ENCODE data around the gene LDAH. TPM values are rescaled to one million over a fixed set of nuclear protein-coding genes. Genes with fewer than 3 reads are reported as not detected.

LDAH gene
- total and polyA plus RNA-seq, 10 of the 15 experiments (the other 5 are each of a cell fraction or from before 2014, with no cell fraction given) = 17.9 to 44.7 (median 30.0) TPM

DNA sequence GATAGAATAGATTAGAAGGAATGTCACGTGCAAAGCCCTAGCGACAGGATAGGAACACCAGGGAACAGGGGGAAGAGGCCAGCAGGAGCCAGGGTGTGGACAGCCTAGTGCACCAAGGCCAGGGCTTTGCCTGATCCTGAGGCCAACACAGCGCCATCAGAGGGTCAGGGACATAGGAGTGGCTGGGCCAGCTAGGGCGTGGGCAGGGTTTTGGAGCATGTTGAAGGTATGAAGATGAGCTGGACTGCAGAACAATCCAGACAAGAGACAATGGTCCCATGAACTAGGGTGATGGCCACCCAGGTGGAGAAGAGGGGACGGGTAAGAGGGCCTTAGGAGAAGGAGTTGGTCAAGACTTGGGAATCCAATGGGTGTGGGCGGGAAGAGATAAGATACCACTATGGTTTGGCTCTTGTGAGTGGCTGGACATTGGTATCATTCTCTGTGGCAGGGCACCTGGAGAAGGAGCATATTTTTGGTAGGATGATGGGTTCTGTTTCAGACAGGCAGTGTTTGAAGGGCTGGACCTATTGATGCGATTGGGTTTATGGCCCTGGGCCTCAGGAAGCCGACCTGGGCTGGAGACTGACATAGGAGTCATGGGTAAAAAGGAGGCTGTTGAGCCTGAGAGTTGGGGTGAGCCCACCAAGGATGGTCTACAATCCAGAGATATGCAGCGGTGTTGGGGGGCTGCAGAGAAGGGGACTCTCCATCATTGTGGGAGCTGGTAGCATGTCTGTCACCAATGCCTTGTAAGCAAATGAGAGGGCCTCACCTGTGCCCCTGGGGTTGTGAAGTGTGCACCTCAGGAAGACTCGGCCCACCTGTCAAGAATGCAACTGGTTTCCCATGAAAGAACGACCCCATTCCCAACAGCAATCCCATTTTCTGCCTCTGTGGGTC lies 170.0 kb downstream of the LDAH start:
- Histone ChIP-seq H4K20me1 (ENCODE audit: control insufficient read depth, insufficient read depth) (no peaks in the 10 kb centered on the region), H3K4me3 (no peak overlapping the region), H3K9ac (ENCODE audit: control insufficient read depth, insufficient read depth, low read length) (no peak overlapping the region), H3K4me2 (ENCODE audit: control insufficient read depth, insufficient read depth) (no peak overlapping the region), H3K36me3 (ENCODE audit: control insufficient read depth in 2 of 2, insufficient read depth in 2 of 2, low read length in 1 of 2) (no peaks in the 10 kb centered on the region), H3K27me3 (replicated peaks in 1 of 2; ENCODE audit: control insufficient read depth in 2 of 2, insufficient read depth in 2 of 2, low read length in 1 of 2) (peaks cover 0 to 1% of the 10 kb centered on the region in 2 experiments; a peak in 1 of 4 replicates), H2AFZ (ENCODE audit: control insufficient read depth, low read depth, low read length) (no peak overlapping the region), H3K79me2 (ENCODE audit: control insufficient read depth, insufficient read depth, low read length) (no peaks in the 10 kb centered on the region), H3K4me1 (ENCODE audit: control insufficient read depth, insufficient read depth, low read length) (peaks cover 4% of the 10 kb centered on the region), H3K9me3 (replicated peaks; ENCODE audit: control insufficient read depth, insufficient read depth, low read length) (no peaks in the 10 kb centered on the region), H3K27ac (ENCODE audit: control insufficient read depth, insufficient read depth) (no peak overlapping the region)
- no peak for DNase-seq (ENCODE audit: low read depth, low spot score)
- FAIRE-seq = no peak
- in situ Hi-C loops (cut with MboI) = loop anchor here (25.0 kb wide), 1 partner anchor 459 kb away; the partner anchor contains the start of gene TDRD15
- ChIA-PET CTCF (interaction anchor here (1.5 to 5.0 kb wide), 5 partner anchors 8 to 229 kb away, joined by 7 to 44 read pairs (median 28); no protein-coding TSS in a partner anchor), POLR2A (no interaction called here), SMC1A (ENCODE audit: uncharacterized antibody, unreplicated experiment) (interaction anchor here (3.3 kb wide), 1 partner anchor 207 kb away, joined by 22 read pairs; the partner anchor contains the start of gene RHOB), RAD21 (ENCODE audit: unreplicated experiment) (no interaction called here)
- 53% methylated on average over 11 of the region's 11 CpGs for WGBS (ENCODE audit: insufficient coverage, insufficient replicate concordance, low lambda C conversion rate, missing lambda C conversion rate)
- no TSS peak for BruUV-seq (replicated peaks)
- intact Hi-C loops (cut with micrococcal nuclease; ENCODE audit: unreplicated experiment) = no loop called here
- no peak for TF ChIP-seq FOS (IDR thresholded peaks at IDR 0.05; ENCODE audit: borderline replicate concordance, extremely low read depth, insufficient read length)
- no peak for TF ChIP-seq YBX1 (IDR thresholded peaks at IDR 0.05)
- TF ChIP-seq BHLHE40 (IDR thresholded peaks at IDR 0.05; ENCODE audit: borderline replicate concordance in 1 of 2, low read depth in 2 of 2, low read length in 1 of 2) = no peak
- TF ChIP-seq SMARCA5 (IDR thresholded peaks at IDR 0.05) = no peak
- TF ChIP-seq SRF (IDR thresholded peaks at IDR 0.05; ENCODE audit: low read depth in 2 of 2, low read length in 2 of 2) = no peak
- no peak for TF ChIP-seq LARP7 (IDR thresholded peaks at IDR 0.05)
- TF ChIP-seq JUND (IDR thresholded peaks at IDR 0.05; ENCODE audit: low read depth, low read length) = no peak
- TF ChIP-seq SREBF1 (IDR thresholded peaks at IDR 0.05; ENCODE audit: low read length) = no peak
- TF ChIP-seq, protein P1, sequence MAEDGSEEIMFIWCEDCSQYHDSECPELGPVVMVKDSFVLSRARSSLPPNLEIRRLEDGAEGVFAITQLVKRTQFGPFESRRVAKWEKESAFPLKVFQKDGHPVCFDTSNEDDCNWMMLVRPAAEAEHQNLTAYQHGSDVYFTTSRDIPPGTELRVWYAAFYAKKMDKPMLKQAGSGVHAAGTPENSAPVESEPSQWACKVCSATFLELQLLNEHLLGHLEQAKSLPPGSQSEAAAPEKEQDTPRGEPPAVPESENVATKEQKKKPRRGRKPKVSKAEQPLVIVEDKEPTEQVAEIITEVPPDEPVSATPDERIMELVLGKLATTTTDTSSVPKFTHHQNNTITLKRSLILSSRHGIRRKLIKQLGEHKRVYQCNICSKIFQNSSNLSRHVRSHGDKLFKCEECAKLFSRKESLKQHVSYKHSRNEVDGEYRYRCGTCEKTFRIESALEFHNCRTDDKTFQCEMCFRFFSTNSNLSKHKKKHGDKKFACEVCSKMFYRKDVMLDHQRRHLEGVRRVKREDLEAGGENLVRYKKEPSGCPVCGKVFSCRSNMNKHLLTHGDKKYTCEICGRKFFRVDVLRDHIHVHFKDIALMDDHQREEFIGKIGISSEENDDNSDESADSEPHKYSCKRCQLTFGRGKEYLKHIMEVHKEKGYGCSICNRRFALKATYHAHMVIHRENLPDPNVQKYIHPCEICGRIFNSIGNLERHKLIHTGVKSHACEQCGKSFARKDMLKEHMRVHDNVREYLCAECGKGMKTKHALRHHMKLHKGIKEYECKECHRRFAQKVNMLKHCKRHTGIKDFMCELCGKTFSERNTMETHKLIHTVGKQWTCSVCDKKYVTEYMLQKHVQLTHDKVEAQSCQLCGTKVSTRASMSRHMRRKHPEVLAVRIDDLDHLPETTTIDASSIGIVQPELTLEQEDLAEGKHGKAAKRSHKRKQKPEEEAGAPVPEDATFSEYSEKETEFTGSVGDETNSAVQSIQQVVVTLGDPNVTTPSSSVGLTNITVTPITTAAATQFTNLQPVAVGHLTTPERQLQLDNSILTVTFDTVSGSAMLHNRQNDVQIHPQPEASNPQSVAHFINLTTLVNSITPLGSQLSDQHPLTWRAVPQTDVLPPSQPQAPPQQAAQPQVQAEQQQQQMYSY (CRISPR knock-in tag; IDR thresholded peaks at IDR 0.05) = no peak
- no peak for TF ChIP-seq SMC3 (IDR thresholded peaks at IDR 0.05; ENCODE audit: borderline replicate concordance, low read length)
- TF ChIP-seq RUNX3 (IDR thresholded peaks at IDR 0.05; ENCODE audit: low read length) = no peak
- no peak for TF ChIP-seq HDGF (IDR thresholded peaks at IDR 0.05)
- TF ChIP-seq SMAD1 (IDR thresholded peaks at IDR 0.05; ENCODE audit: low read depth, partially characterized antibody) = no peak
- no peak for TF ChIP-seq BACH1 (IDR thresholded peaks at IDR 0.05; ENCODE audit: borderline replicate concordance)
- TF ChIP-seq RBBP5 (conservative IDR thresholded peaks at IDR 0.05) = no peak
- no peak for TF ChIP-seq USF2 (IDR thresholded peaks at IDR 0.05; ENCODE audit: borderline replicate concordance, low read depth, low read length)
- no peak for TF ChIP-seq E4F1 (IDR thresholded peaks at IDR 0.05; ENCODE audit: borderline replicate concordance, partially characterized antibody)
- TF ChIP-seq NBN (IDR thresholded peaks at IDR 0.05) = no peak
- ATAC-seq = no peak

Data from GM12878 (cell line).